Measurements from ENCODE around the gene KMT2C. TPM values are rescaled to one million over a fixed set of nuclear protein-coding genes. Genes with fewer than 3 reads are reported as not detected.

Gene KMT2C
- total and polyA plus RNA-seq, 11 donors: 8.4 to 62.4 (median 42.2) TPM

- H3K27ac ChIP-seq: no peak overlapping the region
- 83 to 87% (median 83%) methylated on average over 6 of the region's 6 CpGs for WGBS, 4 donors
- no peak for TF ChIP-seq POLR2A (IDR thresholded peaks at IDR 0.05)
- TF ChIP-seq, protein P1, sequence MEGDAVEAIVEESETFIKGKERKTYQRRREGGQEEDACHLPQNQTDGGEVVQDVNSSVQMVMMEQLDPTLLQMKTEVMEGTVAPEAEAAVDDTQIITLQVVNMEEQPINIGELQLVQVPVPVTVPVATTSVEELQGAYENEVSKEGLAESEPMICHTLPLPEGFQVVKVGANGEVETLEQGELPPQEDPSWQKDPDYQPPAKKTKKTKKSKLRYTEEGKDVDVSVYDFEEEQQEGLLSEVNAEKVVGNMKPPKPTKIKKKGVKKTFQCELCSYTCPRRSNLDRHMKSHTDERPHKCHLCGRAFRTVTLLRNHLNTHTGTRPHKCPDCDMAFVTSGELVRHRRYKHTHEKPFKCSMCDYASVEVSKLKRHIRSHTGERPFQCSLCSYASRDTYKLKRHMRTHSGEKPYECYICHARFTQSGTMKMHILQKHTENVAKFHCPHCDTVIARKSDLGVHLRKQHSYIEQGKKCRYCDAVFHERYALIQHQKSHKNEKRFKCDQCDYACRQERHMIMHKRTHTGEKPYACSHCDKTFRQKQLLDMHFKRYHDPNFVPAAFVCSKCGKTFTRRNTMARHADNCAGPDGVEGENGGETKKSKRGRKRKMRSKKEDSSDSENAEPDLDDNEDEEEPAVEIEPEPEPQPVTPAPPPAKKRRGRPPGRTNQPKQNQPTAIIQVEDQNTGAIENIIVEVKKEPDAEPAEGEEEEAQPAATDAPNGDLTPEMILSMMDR (IDR thresholded peaks at IDR 0.05): no peak
- H3K27me3 ChIP-seq: no peaks in the 10 kb centered on the region
- no peaks in the 10 kb centered on the region for H3K9me3 ChIP-seq
- ATAC-seq (no peak), DNase-seq (no peak)
- intact Hi-C loops (cut with DNase I): loop anchor here in 1 of 10 donors (10.0 kb wide), 1 partner anchor 99 kb away; no protein-coding TSS in a partner anchor
- H3K36me3 ChIP-seq: peaks cover 0 to 2% (median 0%) of the 10 kb centered on the region in 9 donors
- H3K4me1 ChIP-seq: peaks cover 0 to 69% (median 41%) of the 10 kb centered on the region in 12 donors
- no peak overlapping the region for H3K4me3 ChIP-seq
These were observed 69.7 kb downstream of the KMT2C start for GRCh38 chr7:152365982-152366603.

- WGBS, 4 donors: 37 to 51% (median 43%) methylated on average over 1 of the region's 1 CpG
- Histone ChIP-seq H3K36me3 (peaks cover 0 to 2% (median 0%) of the 10 kb centered on the region in 9 donors), H3K4me3 (no peak overlapping the region), H3K4me1 (peaks cover 0 to 67% (median 35%) of the 10 kb centered on the region in 12 donors), H3K9me3 (no peaks in the 10 kb centered on the region), H3K27ac (no peak overlapping the region), H3K27me3 (no peaks in the 10 kb centered on the region)
- ATAC-seq: no peak
- intact Hi-C loops (cut with DNase I): loop anchor here in 1 of 10 donors (10.0 kb wide), 1 partner anchor 101 kb away; no protein-coding TSS in a partner anchor
- TF ChIP-seq, protein P1 (IDR thresholded peaks at IDR 0.05): no peak
- no peak for TF ChIP-seq POLR2A (IDR thresholded peaks at IDR 0.05)
- no peak for DNase-seq
These were observed 72.0 kb downstream of the KMT2C start for GRCh38 chr7:152363798-152364197.

- no peak for DNase-seq
- intact Hi-C loops (cut with DNase I): loop anchor here in 1 of 10 donors (10.0 kb wide), 1 partner anchor 102 kb away; no protein-coding TSS in a partner anchor
- TF ChIP-seq, protein P1 (IDR thresholded peaks at IDR 0.05): no peak
- TF ChIP-seq POLR2A (IDR thresholded peaks at IDR 0.05): no peak
- ATAC-seq: no peak
- no peak overlapping the region for H3K4me3 ChIP-seq
- no peaks in the 10 kb centered on the region for H3K27me3 ChIP-seq
- no peaks in the 10 kb centered on the region for H3K9me3 ChIP-seq
- no peak overlapping the region for H3K27ac ChIP-seq
- H3K36me3 ChIP-seq: peaks cover 0 to 11% (median 3%) of the 10 kb centered on the region in 9 donors
- 66 to 72% (median 69%) methylated on average over 6 of the region's 6 CpGs for WGBS, 4 donors
- H3K4me1 ChIP-seq: peaks cover 0 to 58% (median 27%) of the 10 kb centered on the region in 12 donors
These were observed 73.5 kb downstream of the KMT2C start for GRCh38 chr7:152362128-152362926.

- ATAC-seq (no peak), DNase-seq (no peak)
- Histone ChIP-seq H3K4me3 (no peak overlapping the region), H3K27me3 (no peaks in the 10 kb centered on the region), H3K36me3 (peaks cover 0 to 49% (median 29%) of the 10 kb centered on the region in 9 donors), H3K27ac (no peak overlapping the region), H3K9me3 (no peaks in the 10 kb centered on the region), H3K4me1 (peaks cover 0 to 16% (median 0%) of the 10 kb centered on the region in 12 donors)
- intact Hi-C loops (cut with DNase I): no loop called here
- WGBS, 4 donors: 50 to 96% (median 84%) methylated on average over 2 of the region's 2 CpGs
- no peak for TF ChIP-seq POLR2A (IDR thresholded peaks at IDR 0.05)
These were observed 80.2 kb downstream of the KMT2C start for GRCh38 chr7:152355474-152356057.
